Gastroesophageal sphincter (tissue), 3 donors: ENCODE measurements around the gene RTF2.

ENCODE experiments used
- POLR2A ChIP-seq, 2 donors: fragments of 450-650 bp; IDR thresholded peaks; one replicate each; pipeline ENCODE4 v1.6.1; 2017; ENCODE audit warnings: antibody characterized with exemption in 2 of 2, mild to moderate bottlenecking in 2 of 2, moderate library complexity in 1 of 2
- TF ChIP-seq, protein P1 (sequence below), 4 experiments: fragments of 200-600 bp in 2 of 4; fragments of 450-650 bp in 2 of 4; sonication (generic) in 1 of 4; IDR thresholded peaks; one replicate each; pipeline ENCODE4 v1.5.1; 2017 to 2019; ENCODE audit warnings: antibody characterized with exemption in 4 of 4, mild to moderate bottlenecking in 2 of 4, moderate library complexity in 2 of 4

DNA sequence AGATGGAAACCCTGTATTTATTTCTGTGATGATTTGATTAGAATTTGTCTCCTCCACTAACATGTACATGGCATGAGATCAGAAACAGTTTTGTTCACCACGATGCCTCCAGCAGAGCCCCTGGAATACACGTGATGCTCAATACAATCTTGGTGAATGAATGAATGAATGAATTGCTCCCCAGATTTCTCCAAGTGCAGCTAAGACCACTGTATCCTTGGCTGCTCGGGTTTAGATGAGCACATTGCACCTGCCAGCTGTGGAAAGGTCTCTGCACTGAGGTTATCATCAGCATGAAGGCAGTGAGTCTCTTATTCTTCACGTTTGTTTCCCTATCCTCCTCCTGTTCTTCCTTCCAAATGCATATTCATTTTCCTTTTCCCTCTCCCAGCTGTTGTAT lies 38.5 kb upstream of the RTF2 start:
- TF ChIP-seq, protein P1, sequence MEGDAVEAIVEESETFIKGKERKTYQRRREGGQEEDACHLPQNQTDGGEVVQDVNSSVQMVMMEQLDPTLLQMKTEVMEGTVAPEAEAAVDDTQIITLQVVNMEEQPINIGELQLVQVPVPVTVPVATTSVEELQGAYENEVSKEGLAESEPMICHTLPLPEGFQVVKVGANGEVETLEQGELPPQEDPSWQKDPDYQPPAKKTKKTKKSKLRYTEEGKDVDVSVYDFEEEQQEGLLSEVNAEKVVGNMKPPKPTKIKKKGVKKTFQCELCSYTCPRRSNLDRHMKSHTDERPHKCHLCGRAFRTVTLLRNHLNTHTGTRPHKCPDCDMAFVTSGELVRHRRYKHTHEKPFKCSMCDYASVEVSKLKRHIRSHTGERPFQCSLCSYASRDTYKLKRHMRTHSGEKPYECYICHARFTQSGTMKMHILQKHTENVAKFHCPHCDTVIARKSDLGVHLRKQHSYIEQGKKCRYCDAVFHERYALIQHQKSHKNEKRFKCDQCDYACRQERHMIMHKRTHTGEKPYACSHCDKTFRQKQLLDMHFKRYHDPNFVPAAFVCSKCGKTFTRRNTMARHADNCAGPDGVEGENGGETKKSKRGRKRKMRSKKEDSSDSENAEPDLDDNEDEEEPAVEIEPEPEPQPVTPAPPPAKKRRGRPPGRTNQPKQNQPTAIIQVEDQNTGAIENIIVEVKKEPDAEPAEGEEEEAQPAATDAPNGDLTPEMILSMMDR (IDR thresholded peaks at IDR 0.05), result no peak
- TF ChIP-seq POLR2A (IDR thresholded peaks at IDR 0.05), result no peak
